ENCODE measurements around the gene GNB1.

Gene GNB1

GRCh38 chr1:1895456-1896336 lies 4.8 kb upstream of the GNB1 start:
- H3F3A ChIP-seq (ENCODE audit: control insufficient read depth, insufficient read depth): peaks cover 7% of the 10 kb centered on the region; the same call in 1 of the 2 replicates
- H3K9me2 ChIP-seq (replicated peaks; ENCODE audit: control insufficient read depth, low read length): no peaks in the 10 kb centered on the region
- H4K20me1 ChIP-seq (ENCODE audit: control insufficient read depth, insufficient read depth, low read depth, low read length): no peaks in the 10 kb centered on the region
- no peaks in the 10 kb centered on the region for H3K27me3 ChIP-seq (ENCODE audit: control insufficient read depth, low read length)
- H3K27ac ChIP-seq (ENCODE audit: low read depth, low read length): peak overlapping the region; percentile 33
- H3K4me1 ChIP-seq (ENCODE audit: control insufficient read depth, low read length): peaks cover 63% of the 10 kb centered on the region
- H3K9me3 ChIP-seq (ENCODE audit: control insufficient read depth, insufficient read depth, low read length): peaks cover 8% of the 10 kb centered on the region; the same call in 1 of the 2 replicates
- peak overlapping the region; percentile 43 for H3K4me3 ChIP-seq (ENCODE audit: low read length)
- H3K79me2 ChIP-seq (ENCODE audit: control insufficient read depth, low read length): peaks cover 24% of the 10 kb centered on the region
- TF ChIP-seq CTCF (IDR thresholded peaks at IDR 0.05; ENCODE audit: low read depth, low read length, poor library complexity, severe bottlenecking): no peak
- no peak for TF ChIP-seq EZH2phosphoT487 (IDR thresholded peaks at IDR 0.05; ENCODE audit: borderline replicate concordance, low read length)
- H3K36me3 ChIP-seq (ENCODE audit: control insufficient read depth, low read length): peaks cover 7% of the 10 kb centered on the region
- H3K4me2 ChIP-seq (ENCODE audit: low read length): peak overlapping the region; percentile 48

- H4K20me1 ChIP-seq (ENCODE audit: control insufficient read depth, insufficient read depth, low read depth, low read length): no peaks in the 10 kb centered on the region
- TF ChIP-seq CTCF (IDR thresholded peaks at IDR 0.05; ENCODE audit: low read depth, low read length, poor library complexity, severe bottlenecking) (no peak), EZH2phosphoT487 (IDR thresholded peaks at IDR 0.05; ENCODE audit: borderline replicate concordance, low read length) (no peak)
- peaks cover 7% of the 10 kb centered on the region; the same call in 1 of the 2 replicates for H3F3A ChIP-seq (ENCODE audit: control insufficient read depth, insufficient read depth)
- peak overlapping the region; percentile 33 for H3K27ac ChIP-seq (ENCODE audit: low read depth, low read length)
- peak overlapping the region; percentile 43 for H3K4me3 ChIP-seq (ENCODE audit: low read length)
- H3K27me3 ChIP-seq (ENCODE audit: control insufficient read depth, low read length): no peaks in the 10 kb centered on the region
- peak overlapping the region; percentile 48 for H3K4me2 ChIP-seq (ENCODE audit: low read length)
- H3K9me2 ChIP-seq (replicated peaks; ENCODE audit: control insufficient read depth, low read length): no peaks in the 10 kb centered on the region
- peaks cover 8% of the 10 kb centered on the region; the same call in 1 of the 2 replicates for H3K9me3 ChIP-seq (ENCODE audit: control insufficient read depth, insufficient read depth, low read length)
- H3K79me2 ChIP-seq (ENCODE audit: control insufficient read depth, low read length): peaks cover 29% of the 10 kb centered on the region
- H3K36me3 ChIP-seq (ENCODE audit: control insufficient read depth, low read length): peaks cover 8% of the 10 kb centered on the region
- H3K4me1 ChIP-seq (ENCODE audit: control insufficient read depth, low read length): peaks cover 63% of the 10 kb centered on the region
These were observed 4.2 kb upstream of the GNB1 start for GRCh38 chr1:1895060-1895418.

GRCh38 chr1:1894354-1895059 lies 3.6 kb upstream of the GNB1 start:
- Histone ChIP-seq H3K27me3 (ENCODE audit: control insufficient read depth, low read length) (no peaks in the 10 kb centered on the region), H3K36me3 (ENCODE audit: control insufficient read depth, low read length) (peaks cover 14% of the 10 kb centered on the region), H3F3A (ENCODE audit: control insufficient read depth, insufficient read depth) (peaks cover 7% of the 10 kb centered on the region; the same call in 1 of the 2 replicates), H3K9me3 (ENCODE audit: control insufficient read depth, insufficient read depth, low read length) (peaks cover 8% of the 10 kb centered on the region; the same call in 1 of the 2 replicates), H3K4me2 (ENCODE audit: low read length) (peak overlapping the region; percentile 48), H3K27ac (ENCODE audit: low read depth, low read length) (peak overlapping the region; percentile 33), H3K79me2 (ENCODE audit: control insufficient read depth, low read length) (peaks cover 34% of the 10 kb centered on the region), H4K20me1 (ENCODE audit: control insufficient read depth, insufficient read depth, low read depth, low read length) (peaks cover 2% of the 10 kb centered on the region; the same call in 1 of the 2 replicates), H3K9me2 (replicated peaks; ENCODE audit: control insufficient read depth, low read length) (no peaks in the 10 kb centered on the region), H3K4me1 (ENCODE audit: control insufficient read depth, low read length) (peaks cover 58% of the 10 kb centered on the region), H3K4me3 (ENCODE audit: low read length) (peak overlapping the region; percentile 43)
- TF ChIP-seq EZH2phosphoT487 (IDR thresholded peaks at IDR 0.05; ENCODE audit: borderline replicate concordance, low read length) (no peak), CTCF (IDR thresholded peaks at IDR 0.05; ENCODE audit: low read depth, low read length, poor library complexity, severe bottlenecking) (no peak)

Data from DOHH2 (cell line).